Memory B cell (primary cell): ENCODE data around the gene KRT75.

ENCODE experiments used
- ATAC-seq: fragments of 150-1000 bp; cut with Tn5 transposase; 2 replicates; pipeline ENCODE4 v1.10.0; 2021; ENCODE audit warnings: low read depth, mild to moderate bottlenecking, moderate library complexity
- DNase-seq, 2 donors: peaks; one replicate each; pipeline ENCODE4 v3.0.0; 2022; ENCODE audit warnings: low spot score in 2 of 2
- H3K27ac Mint-ChIP-seq: one replicate; pipeline ENCODE4 v1.8.0; 2022; ENCODE audit warnings: mild to moderate bottlenecking, moderate library complexity, mixed read lengths
- H3K27me3 Mint-ChIP-seq: one replicate; pipeline ENCODE4 v1.8.0; 2022; ENCODE audit warnings: mixed read lengths
- H3K36me3 Mint-ChIP-seq: one replicate; pipeline ENCODE4 v1.8.0; 2022; ENCODE audit warnings: mild to moderate bottlenecking, mixed read lengths
- H3K4me1 Mint-ChIP-seq: one replicate; pipeline ENCODE4 v1.8.0; 2022; ENCODE audit warnings: mixed read lengths
- H3K4me3 Mint-ChIP-seq: one replicate; pipeline ENCODE4 v1.8.0; 2022; ENCODE audit warnings: mild to moderate bottlenecking, moderate library complexity, mixed read lengths
- H3K9me3 Mint-ChIP-seq: one replicate; pipeline ENCODE4 v1.8.0; 2022; ENCODE audit warnings: mixed read lengths

The KRT75 gene

GRCh38 chr12:52401926-52402325 lies 32.2 kb downstream of the KRT75 start:
- no peaks in the 10 kb centered on the region for H3K9me3 Mint-ChIP-seq
- H3K4me1 Mint-ChIP-seq = no peaks in the 10 kb centered on the region
- no peak overlapping the region for H3K4me3 Mint-ChIP-seq
- ATAC-seq (no peak), DNase-seq (no peak)
- H3K27ac Mint-ChIP-seq = no peak overlapping the region
- H3K27me3 Mint-ChIP-seq = peaks cover 13% of the 10 kb centered on the region
- H3K36me3 Mint-ChIP-seq = no peaks in the 10 kb centered on the region

- ATAC-seq = no peak
- H3K4me1 Mint-ChIP-seq = no peaks in the 10 kb centered on the region
- no peak overlapping the region for H3K4me3 Mint-ChIP-seq
- H3K9me3 Mint-ChIP-seq = no peaks in the 10 kb centered on the region
- no peaks in the 10 kb centered on the region for H3K36me3 Mint-ChIP-seq
- no peak overlapping the region for H3K27ac Mint-ChIP-seq
- peaks cover 13% of the 10 kb centered on the region for H3K27me3 Mint-ChIP-seq
- DNase-seq = no peak
These were observed 32.6 kb downstream of the KRT75 start for GRCh38 chr12:52401526-52401925.

- Mint-ChIP-seq H3K4me3 (no peak overlapping the region), H3K27me3 (peaks cover 12% of the 10 kb centered on the region), H3K9me3 (no peaks in the 10 kb centered on the region), H3K36me3 (no peaks in the 10 kb centered on the region), H3K27ac (no peak overlapping the region), H3K4me1 (no peaks in the 10 kb centered on the region)
- ATAC-seq (no peak), DNase-seq (no peak)
These were observed 33.3 kb downstream of the KRT75 start for GRCh38 chr12:52400906-52401305.

DNA sequence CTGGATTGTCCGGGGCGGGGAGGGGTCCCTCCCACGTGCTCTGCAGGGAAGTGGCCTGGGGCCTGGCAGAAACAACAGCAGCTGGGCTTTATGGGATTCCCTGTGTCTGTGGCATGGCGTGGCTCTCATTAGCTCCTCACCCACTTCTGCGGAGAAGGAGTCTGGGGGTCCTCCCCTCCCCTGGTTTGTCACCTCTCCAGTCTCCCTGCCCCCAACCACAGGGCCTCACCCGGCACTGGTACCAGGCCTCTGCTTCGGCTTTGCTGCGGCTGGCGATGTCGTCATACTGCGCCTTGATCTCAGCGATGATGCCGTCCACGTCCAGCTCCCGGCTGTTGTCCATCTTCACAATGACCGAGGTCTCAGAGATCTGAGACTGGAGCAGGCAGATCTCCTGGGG lies 34.4 kb downstream of the KRT75 start:
- no peaks in the 10 kb centered on the region for H3K4me1 Mint-ChIP-seq
- ATAC-seq (no peak), DNase-seq (no peak)
- H3K4me3 Mint-ChIP-seq = no peak overlapping the region
- H3K36me3 Mint-ChIP-seq = no peaks in the 10 kb centered on the region
- no peaks in the 10 kb centered on the region for H3K9me3 Mint-ChIP-seq
- H3K27me3 Mint-ChIP-seq = peaks cover 16% of the 10 kb centered on the region
- no peak overlapping the region for H3K27ac Mint-ChIP-seq

DNA sequence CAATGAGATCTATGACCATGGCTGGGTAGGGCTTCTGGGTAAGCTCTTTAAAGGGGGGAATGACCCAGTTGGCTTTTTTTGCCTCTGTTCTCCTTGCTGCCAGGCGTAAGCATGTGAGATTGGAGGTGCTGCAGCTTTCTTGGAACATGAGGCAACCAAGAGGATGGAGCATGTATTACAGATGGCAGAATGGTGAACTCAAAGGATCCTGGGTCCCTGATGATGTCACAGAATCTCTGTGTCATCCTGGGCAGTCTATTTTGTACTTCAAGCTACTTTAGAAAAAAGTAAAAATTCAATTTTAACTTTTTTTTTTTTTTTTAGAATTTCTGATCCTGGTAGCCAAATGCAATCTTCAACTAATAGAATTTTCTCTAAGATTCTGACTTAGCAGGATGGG lies 36.0 kb downstream of the KRT75 start:
- no peak overlapping the region for H3K4me3 Mint-ChIP-seq
- H3K27me3 Mint-ChIP-seq = peaks cover 18% of the 10 kb centered on the region
- H3K36me3 Mint-ChIP-seq = no peaks in the 10 kb centered on the region

GRCh38 chr12:52396656-52397055 lies 37.5 kb downstream of the KRT75 start:
- H3K27ac Mint-ChIP-seq = no peak overlapping the region
- H3K9me3 Mint-ChIP-seq = no peaks in the 10 kb centered on the region
- no peaks in the 10 kb centered on the region for H3K36me3 Mint-ChIP-seq
- ATAC-seq = no peak
- H3K4me3 Mint-ChIP-seq = no peak overlapping the region
- H3K27me3 Mint-ChIP-seq = peaks cover 12% of the 10 kb centered on the region
- H3K4me1 Mint-ChIP-seq = no peaks in the 10 kb centered on the region
- DNase-seq = no peak

More for the DNA sequence above, 36.0 kb downstream of the KRT75 start:
- Mint-ChIP-seq H3K4me1 (no peaks in the 10 kb centered on the region), H3K27ac (no peak overlapping the region), H3K9me3 (no peaks in the 10 kb centered on the region)
- no peak for ATAC-seq
- DNase-seq = no peak

DNA sequence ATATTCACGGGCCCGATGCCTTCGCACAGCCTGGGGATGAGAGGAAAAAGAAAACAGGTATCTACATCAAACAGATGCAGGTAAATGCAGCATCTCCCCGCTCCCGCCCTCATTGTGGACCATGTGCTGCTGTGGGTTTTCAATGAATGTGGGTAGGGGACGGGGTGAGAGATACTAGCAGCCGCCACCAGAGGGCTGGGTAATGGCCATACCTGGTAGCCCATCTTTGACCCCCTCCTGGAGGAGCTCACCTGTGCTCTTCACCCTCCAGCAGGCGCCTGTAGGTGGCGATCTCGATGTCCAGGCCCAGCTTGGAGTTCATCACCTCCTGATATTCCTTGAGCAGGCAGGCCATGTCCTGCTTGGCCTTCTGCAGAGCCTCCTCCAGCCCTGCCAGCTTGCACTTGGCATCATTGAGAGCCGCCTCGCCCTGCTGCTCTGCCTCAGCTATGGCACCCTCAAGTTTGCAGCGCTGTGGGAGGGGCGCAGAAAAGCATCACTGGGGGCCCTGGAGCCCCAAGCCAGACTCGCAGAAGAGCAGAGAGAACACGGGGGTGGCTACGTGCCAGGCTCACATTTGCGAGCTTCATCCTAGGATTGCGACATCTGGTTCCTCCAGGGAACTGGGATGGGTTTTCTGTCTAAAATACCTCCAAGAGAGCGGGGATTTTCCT lies 38.3 kb downstream of the KRT75 start:
- Mint-ChIP-seq H3K4me3 (no peak overlapping the region), H3K27me3 (peaks cover 12% of the 10 kb centered on the region), H3K4me1 (no peaks in the 10 kb centered on the region), H3K27ac (no peak overlapping the region), H3K9me3 (no peaks in the 10 kb centered on the region), H3K36me3 (no peaks in the 10 kb centered on the region)
- DNase-seq (no peak), ATAC-seq (no peak)

DNA sequence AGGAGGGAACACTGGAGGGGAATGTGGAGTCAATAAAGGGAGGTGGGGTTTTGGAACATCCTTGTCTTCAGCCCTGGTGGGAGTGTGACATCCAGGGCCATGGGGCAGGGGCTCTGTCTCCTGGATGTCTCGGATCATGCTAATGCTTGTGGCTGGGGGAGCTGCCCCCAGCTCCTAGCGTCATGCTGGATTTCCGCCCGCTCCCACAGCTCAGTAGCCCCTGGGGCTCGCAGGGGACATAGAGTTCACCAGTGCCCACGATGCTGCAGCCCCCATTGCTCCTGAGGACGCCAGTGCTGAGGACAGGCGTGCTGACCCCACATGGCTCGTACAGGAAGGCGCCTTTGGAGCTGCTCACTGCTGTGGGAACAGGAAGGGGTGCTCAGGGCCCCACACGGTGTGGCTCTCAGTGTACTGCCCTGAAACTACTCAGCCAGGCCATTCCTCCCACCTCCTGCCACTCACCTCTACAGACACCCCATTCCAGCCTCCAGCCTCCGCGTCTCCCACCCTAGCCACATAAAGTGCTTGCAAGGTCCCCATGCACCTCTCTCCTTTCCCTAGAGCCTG lies 39.2 kb downstream of the KRT75 start:
- no peaks in the 10 kb centered on the region for H3K9me3 Mint-ChIP-seq
- H3K27ac Mint-ChIP-seq = no peak overlapping the region
- no peak for ATAC-seq
- H3K4me1 Mint-ChIP-seq = no peaks in the 10 kb centered on the region
- H3K27me3 Mint-ChIP-seq = peaks cover 14% of the 10 kb centered on the region
- no peaks in the 10 kb centered on the region for H3K36me3 Mint-ChIP-seq
- DNase-seq = no peak
- no peak overlapping the region for H3K4me3 Mint-ChIP-seq

GRCh38 chr12:52392465-52393007 lies 41.6 kb downstream of the KRT75 start:
- Mint-ChIP-seq H3K4me3 (no peak overlapping the region), H3K27ac (no peak overlapping the region), H3K9me3 (no peaks in the 10 kb centered on the region), H3K36me3 (no peaks in the 10 kb centered on the region), H3K4me1 (no peaks in the 10 kb centered on the region), H3K27me3 (peaks cover 18% of the 10 kb centered on the region)
- DNase-seq = no peak
- ATAC-seq = no peak

DNA sequence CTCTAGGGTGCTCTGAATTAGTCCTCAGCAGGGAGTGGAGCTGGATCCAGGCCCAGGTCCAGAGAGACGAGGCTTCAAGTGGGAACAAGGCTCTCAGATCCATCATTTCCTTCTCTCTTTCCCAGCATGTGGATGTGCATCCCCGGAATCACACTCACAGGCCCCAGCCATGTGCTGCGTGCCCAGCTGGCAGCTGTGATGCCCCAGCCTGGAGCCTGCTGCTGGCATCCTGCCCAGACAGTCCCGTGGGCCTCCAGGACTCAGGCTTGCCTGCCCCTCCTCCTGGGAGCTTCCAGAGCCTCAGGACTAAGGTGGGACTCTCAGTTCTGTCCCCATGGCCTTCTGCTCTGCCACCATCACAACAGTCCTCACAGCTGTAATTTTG lies 42.6 kb downstream of the KRT75 start:
- no peak overlapping the region for H3K4me3 Mint-ChIP-seq
- no peaks in the 10 kb centered on the region for H3K4me1 Mint-ChIP-seq
- no peak overlapping the region for H3K27ac Mint-ChIP-seq
- H3K36me3 Mint-ChIP-seq = no peaks in the 10 kb centered on the region
- ATAC-seq = no peak
- DNase-seq = no peak
- H3K9me3 Mint-ChIP-seq = no peaks in the 10 kb centered on the region
- H3K27me3 Mint-ChIP-seq = peaks cover 18% of the 10 kb centered on the region

DNA sequence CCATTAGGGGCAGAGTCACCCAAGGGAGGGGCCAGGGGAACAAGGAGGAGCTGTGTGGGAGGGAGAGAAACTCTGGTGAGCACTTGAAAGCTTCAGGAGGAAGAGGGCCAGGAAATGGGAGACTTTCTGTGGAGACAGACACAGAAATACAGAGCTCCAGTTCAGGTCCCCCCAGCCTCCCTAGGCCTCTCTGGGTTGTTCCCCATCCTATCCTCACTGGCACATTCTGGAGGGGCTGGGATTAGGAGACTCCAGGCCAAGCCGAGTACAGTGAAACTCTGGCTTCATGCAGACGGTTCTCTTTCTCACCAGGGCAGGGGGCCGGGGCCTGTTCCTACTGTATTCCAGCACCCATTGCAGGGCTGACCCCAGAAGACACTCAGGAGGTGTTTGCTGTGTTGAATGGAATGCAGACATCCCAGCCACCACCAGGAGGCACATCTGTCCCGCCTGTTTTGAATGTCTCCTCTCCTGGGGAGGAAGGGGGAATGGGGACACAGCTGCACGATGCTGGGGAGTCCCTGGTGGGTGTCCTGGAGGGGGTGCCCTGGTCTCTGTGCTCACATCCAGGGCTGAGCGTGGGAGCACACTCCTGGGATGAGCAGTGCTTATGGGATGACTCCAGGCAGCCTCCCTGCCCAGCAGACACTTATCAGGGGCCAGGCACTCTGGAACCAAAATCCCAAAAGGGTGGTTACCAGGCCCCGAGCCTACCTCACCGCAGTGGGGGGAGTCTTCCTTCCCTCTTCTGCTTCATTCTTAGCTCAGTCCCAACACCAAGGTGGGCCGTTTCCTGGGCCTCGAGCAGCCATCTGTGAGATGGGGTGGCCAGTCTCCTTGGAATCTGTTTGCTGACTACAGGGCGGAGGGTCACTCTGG lies 43.2 kb downstream of the KRT75 start:
- ATAC-seq = no peak

DNA sequence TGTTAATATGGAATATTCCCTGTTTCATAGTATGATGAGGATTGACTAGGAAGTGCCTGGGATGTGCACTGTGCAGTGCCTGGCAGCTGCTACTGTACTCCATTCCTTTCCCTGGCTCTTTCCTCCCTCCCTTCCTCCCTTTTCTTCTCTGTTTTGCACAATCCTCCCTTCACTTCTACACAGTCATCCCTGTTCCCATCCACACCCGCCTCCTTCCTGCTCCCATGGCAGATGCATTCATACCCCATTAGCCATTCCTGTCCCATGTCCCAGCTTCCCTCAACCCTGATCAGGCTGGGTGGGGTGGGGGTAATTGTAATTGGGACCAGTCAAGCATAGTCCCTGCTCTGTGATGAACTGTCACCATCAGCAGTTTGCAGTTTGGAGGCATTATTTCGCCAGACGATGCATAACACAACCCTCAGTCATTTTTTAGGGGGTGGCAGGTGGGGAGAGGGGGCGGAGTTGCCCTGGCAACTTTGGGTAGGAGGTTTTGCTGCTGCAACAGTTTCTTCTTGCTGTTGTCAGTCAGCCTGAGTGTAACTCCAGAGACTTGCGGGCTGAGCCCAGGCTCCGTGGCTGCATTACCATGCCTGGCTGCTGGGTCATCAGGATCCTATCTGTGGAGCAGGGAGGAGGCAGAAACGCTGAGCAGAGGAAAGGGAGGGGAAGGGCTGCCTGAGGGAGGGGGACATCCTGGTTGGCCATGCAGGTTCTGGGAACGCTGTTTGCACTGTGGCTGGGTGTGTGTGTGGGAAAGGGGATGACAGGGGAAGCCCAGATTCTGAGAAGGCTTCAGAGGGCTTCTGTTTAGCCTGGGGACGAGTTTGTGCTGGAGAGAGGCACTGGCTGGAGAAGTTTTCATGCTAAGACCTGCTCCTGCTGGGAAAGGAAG lies 44.6 kb downstream of the KRT75 start:
- Mint-ChIP-seq H3K36me3 (no peaks in the 10 kb centered on the region), H3K4me1 (no peaks in the 10 kb centered on the region), H3K9me3 (no peaks in the 10 kb centered on the region), H3K4me3 (no peak overlapping the region), H3K27me3 (peaks cover 15% of the 10 kb centered on the region), H3K27ac (no peak overlapping the region)
- no peak for DNase-seq
- no peak for ATAC-seq

More for the DNA sequence above, 43.2 kb downstream of the KRT75 start:
- Mint-ChIP-seq H3K27ac (no peak overlapping the region), H3K4me1 (no peaks in the 10 kb centered on the region), H3K4me3 (no peak overlapping the region), H3K27me3 (peaks cover 18% of the 10 kb centered on the region), H3K9me3 (no peaks in the 10 kb centered on the region), H3K36me3 (no peaks in the 10 kb centered on the region)
- no peak for DNase-seq

- DNase-seq = no peak
- peaks cover 13% of the 10 kb centered on the region for H3K27me3 Mint-ChIP-seq
- no peaks in the 10 kb centered on the region for H3K36me3 Mint-ChIP-seq
These were observed 46.3 kb downstream of the KRT75 start for GRCh38 chr12:52387859-52388258.

More at GRCh38 chr12:52387859-52388258, 46.3 kb downstream of the KRT75 start:
- ATAC-seq = no peak
- Mint-ChIP-seq H3K4me3 (no peak overlapping the region), H3K9me3 (no peaks in the 10 kb centered on the region), H3K4me1 (peaks cover 3% of the 10 kb centered on the region), H3K27ac (no peak overlapping the region)
